T1000 (cell line): ENCODE measurements around the gene UMODL1.

Source experiments
- DNase-seq: peaks from one replicate; lab custom pipeline; 2025; ENCODE audit warnings: mixed read lengths; lab: John Stamatoyannopoulos, UW

The UMODL1 gene

GRCh38 chr21:42039911-42040351 lies 31.2 kb upstream of the UMODL1 start:
- DNase-seq: peak; percentile 89

DNA sequence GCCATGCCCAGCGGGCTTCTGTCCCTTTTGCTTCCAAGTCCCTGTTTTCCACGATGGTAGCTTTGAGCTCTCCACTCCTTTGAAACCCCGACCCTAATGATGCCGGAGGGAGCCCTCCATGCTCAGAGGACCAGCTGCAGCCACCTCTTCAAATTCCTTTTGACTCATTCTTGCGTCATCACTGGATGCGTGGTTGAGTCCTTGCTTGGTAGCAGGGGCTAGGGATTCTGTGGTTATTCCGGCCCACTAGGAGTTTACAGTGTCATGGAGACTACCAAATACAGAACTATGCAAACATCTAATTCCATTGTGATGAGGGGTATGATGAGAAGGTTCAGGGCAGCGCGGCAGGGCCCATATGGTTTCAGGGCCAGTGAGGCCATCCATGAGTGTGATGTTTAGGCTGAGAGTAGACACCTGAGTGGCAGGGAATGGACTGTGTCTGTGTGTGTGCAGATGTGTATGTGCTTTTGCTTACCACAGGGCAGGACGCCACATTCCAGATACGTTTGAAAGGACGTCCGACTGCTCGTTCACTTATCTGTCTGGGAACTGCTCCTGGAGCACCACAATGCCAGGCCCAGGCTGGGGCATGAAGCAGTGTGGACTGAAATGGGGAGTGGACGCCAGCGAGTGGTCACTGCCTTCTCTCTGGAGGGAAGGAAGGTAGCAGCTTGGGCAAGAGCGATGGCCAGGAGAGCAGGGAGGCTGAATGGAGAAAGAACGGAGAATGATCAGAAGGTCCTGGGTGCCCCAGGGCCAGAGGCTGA lies 30.5 kb upstream of the UMODL1 start:
- DNase-seq: peak; percentile 90

- no peak for DNase-seq
Measured at GRCh38 chr21:42041246-42041645, 29.9 kb upstream of the UMODL1 start.

GRCh38 chr21:42041711-42042110 lies 29.4 kb upstream of the UMODL1 start:
- DNase-seq: no peak

- DNase-seq: no peak
Measured at GRCh38 chr21:42042651-42043050, 28.5 kb upstream of the UMODL1 start.

DNA sequence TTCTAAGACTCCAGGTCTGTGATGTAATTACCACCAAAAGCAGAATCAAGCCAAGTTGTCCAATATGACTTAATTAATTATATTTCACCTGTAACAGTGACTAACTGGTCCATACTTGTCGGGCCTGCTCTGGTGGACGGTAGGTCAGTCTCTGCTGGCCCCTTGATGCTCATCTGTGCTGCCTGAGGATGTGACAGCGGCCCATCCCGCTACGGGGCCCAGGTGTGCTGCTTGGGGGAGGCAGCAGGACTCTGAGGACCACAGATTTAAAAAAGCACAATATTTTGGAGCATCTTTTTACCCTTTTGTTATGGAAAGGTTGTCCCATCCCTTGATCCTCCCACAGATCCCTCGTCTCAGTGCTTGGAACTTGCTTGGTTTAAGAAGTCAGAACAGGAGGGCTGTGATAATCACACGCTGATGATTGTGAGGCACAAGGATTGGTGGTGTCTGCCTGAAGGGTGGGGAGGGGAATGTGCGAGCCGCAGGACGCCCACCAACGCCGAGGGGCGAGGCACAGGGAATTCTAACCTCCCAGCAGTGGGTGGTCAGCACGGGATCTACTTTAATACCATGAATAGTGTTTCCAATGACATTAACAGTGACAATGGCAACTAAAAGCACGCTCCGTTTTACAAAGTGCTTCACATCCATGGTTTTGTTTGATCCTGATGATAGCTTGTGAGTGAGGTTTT lies 27.8 kb upstream of the UMODL1 start:
- no peak for DNase-seq

GRCh38 chr21:42043961-42044360 lies 27.2 kb upstream of the UMODL1 start:
- no peak for DNase-seq

GRCh38 chr21:42044871-42045495 lies 26.1 kb upstream of the UMODL1 start:
- no peak for DNase-seq

DNA sequence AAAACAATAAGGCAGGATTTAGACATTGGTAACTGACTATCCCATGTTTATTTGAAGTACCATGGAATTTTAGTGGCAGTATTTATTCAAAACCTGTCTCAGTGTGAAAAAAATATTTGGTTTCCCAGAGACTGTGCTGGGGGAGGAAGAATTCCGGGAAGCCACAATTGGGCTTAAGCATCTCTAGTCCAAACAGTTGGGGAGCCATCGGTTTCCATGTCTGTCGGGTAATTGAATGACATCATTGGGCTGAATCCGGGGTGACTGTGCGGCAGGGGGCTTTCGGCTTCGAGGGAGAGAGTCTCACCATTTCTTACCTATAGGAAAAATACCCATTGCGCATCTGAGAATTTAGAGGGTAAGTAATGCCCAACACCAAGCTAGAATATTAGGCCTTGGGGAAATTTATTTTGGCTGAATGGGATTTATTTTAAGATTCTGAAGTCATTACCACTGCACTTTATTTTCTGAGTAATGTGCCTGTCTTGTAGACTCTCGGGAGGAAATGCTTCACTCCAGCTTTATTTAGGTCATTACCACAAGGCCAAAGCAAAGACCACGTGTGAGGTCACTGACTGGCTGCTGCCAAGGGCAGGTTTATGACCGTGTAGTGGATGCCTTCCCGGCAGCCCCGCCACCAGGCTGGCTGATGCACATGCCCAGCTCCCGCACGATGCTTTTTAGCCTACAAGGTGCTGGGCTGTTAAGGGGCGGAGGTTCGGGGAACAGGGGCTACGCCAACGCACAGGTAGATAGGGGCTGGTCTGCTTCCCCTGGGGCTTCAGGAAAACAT lies 23.1 kb upstream of the UMODL1 start:
- peak; percentile 48 for DNase-seq

DNA sequence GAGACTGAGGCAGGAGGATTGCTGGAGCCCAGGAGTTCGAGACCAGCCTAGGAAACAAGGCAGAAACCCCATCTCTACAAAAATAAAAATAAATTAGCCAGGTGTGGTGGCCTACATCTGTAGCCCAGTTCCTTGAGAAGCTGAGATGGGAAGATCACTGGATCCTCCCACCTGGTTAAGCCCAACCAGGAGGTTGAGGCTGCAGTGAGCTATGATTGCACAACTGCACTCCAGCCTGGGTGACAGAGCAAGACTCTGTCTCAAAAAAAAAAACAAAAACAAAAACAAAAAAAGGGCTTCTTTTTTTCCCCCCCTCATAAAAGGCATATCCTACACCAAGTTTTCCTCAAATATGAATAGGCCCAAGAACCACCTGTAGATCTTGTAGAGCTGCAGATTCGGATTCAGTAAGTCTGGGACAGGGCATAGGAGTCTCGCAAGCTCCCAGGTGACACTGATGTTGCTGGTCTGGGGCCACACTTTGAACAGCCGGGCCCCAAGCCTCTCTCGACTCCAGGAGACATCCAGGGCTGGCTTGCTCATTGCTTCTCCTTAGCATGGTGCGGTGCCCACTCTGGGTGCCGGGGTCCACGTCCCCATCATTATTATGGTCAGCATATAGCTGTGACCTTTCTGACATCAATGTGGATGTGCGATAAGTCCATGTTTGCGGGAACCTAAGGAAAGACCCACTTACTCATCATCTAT lies 22.1 kb upstream of the UMODL1 start:
- no peak for DNase-seq

- no peak for DNase-seq
Measured at GRCh38 chr21:42049578-42050430, 21.3 kb upstream of the UMODL1 start.

- DNase-seq: no peak
Measured at GRCh38 chr21:42051788-42052187, 19.3 kb upstream of the UMODL1 start.

DNA sequence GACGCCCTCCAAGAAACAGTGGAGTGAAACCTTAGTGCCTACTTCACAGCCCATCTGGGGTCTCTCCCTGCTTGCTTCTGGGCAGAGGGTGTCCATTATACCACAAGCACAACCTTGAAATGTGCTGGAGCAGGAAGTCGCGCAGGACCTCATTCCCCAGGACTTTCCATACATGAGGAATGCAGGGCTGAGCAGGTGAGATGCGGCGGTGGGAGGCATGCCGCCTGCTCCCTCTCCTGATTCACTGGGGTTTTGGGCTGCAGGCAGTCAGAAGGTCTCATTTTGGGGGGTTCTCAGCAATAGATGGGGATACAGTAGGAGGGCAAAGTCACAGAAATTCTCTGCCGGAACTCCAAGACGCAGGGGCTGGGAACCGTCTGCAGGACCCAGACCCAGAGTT lies 15.7 kb upstream of the UMODL1 start:
- DNase-seq: no peak

- DNase-seq: no peak
Measured at GRCh38 chr21:42056468-42056867, 14.6 kb upstream of the UMODL1 start.

- DNase-seq: peak; percentile 33
Measured at GRCh38 chr21:42056996-42057689, 14.0 kb upstream of the UMODL1 start.

GRCh38 chr21:42057851-42058437 lies 13.2 kb upstream of the UMODL1 start:
- no peak for DNase-seq

DNA sequence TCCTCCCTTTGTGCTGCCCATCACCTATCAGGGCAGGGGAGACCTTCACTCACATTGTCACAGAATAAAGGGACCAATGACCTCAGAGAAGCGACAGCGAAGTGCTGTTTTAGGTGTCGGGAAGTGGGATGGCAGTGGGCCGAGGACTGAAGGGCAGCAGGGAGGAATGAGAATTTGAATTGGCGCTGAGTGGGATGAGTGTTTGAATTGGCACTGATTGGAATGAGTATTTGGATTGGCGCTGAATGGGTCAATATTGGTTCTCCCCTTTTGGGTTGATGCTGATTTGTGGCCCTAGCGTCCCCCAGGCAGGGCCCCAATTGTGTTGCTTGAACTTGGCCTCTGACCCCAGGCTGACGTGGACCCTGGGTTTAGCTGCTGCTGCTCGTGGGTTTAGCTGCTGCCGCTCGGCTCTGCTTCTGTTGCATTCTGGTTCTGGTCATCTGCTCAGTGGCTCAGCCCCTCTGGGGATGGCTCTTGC lies 12.4 kb upstream of the UMODL1 start:
- DNase-seq: no peak

DNA sequence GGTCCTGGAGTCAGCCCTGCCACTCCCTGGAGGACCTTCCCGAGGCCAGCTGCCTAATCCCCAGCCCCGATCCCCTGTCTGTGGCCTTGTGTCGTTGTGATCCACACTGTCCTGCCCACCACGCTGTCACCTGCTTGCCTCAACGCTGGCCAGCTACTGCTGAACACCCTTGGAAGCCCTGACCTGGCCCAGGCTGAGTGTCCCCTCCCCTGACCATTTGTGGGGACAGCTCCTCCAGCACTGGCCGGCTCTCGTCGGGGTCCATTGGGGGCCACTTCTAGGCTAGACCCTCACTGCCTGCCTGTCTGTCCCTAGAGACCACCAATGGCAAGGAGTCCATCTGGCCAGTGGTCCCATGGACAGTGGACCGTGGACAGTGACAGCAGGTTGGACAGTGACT lies 12.0 kb upstream of the UMODL1 start:
- no peak for DNase-seq

GRCh38 chr21:42059721-42060120 lies 11.4 kb upstream of the UMODL1 start:
- DNase-seq: no peak
